K562 (cell line): ENCODE measurements around the gene UNC80. TPM values are rescaled to one million over a fixed set of nuclear protein-coding genes. Genes with fewer than 3 reads are reported as not detected.

Source experiments
- FOXA1 ChIP-seq: fragments of 450-650 bp; IDR thresholded peaks from 2 replicates; pipeline ENCODE4 v1.6.1; 2016; ENCODE audit warnings: mild to moderate bottlenecking, borderline replicate concordance
- HNRNPUL1 ChIP-seq: fragments of 200-400 bp; formaldehyde crosslinking; IDR thresholded peaks from 2 replicates; pipeline ENCODE4 v1.6.1; 2017; ENCODE audit warnings: low read length
- IRF1 ChIP-seq: sonication (generic); formaldehyde crosslinking; IDR thresholded peaks from 2 replicates; pipeline ENCODE4 v1.8.0; 2022; ENCODE audit warnings: missing genetic modification reagents, mild to moderate bottlenecking, borderline replicate concordance
- LEF1 ChIP-seq: fragments of 450-650 bp; IDR thresholded peaks from 2 replicates; pipeline ENCODE4 v1.6.1; 2016; ENCODE audit warnings: mild to moderate bottlenecking
- MEIS2 ChIP-seq: fragments of 450-650 bp; IDR thresholded peaks from 2 replicates; pipeline ENCODE4 v1.6.1; 2014; ENCODE audit warnings: mild to moderate bottlenecking; ENCODE audit not compliant: partially characterized antibody
- PHTF2 ChIP-seq: fragments of 250-450 bp; sonication (Bioruptor Pico); IDR thresholded peaks from 2 replicates; pipeline ENCODE4 v1.5.0; 2021; ENCODE audit warnings: mild to moderate bottlenecking
- RBBP5 ChIP-seq: fragments of 200-600 bp; sonication (generic); IDR thresholded peaks from 2 replicates; pipeline ENCODE4 v1.6.1; 2012; ENCODE audit warnings: borderline replicate concordance, mild to moderate bottlenecking, low read length, control low read depth, inconsistent platforms; ENCODE audit not compliant: insufficient read depth, poor library complexity, severe bottlenecking
- SFPQ ChIP-seq: fragments of 200-400 bp; formaldehyde crosslinking; IDR thresholded peaks from 2 replicates; pipeline ENCODE4 v1.6.1; 2017; ENCODE audit warnings: mild to moderate bottlenecking, low read depth, low read length, moderate library complexity
- XRCC4 ChIP-seq: IDR thresholded peaks from one replicate; pipeline ENCODE4 v1.6.1; 2011; ENCODE audit not compliant: insufficient read depth, insufficient read length; ENCODE audit errors: extremely low read depth
- ZFP36 ChIP-seq: fragments of 150-350 bp; IDR thresholded peaks from 2 replicates; pipeline ENCODE4 v1.6.1; 2018; ENCODE audit warnings: low read length, low read depth; ENCODE audit not compliant: partially characterized antibody
- ZNF354B ChIP-seq: fragments of 250-450 bp; sonication (Bioruptor Pico); IDR thresholded peaks from 2 replicates; pipeline ENCODE4 v1.4.0; 2020
- ZNF609 ChIP-seq: sonication (generic); formaldehyde crosslinking; IDR thresholded peaks from 2 replicates; pipeline ENCODE4 v1.8.1; 2023; ENCODE audit warnings: missing genetic modification reagents, mild to moderate bottlenecking, borderline replicate concordance
- polyA plus RNA-seq, 8 experiments: library from polyadenylated mRNA; depleted of rRNA in 4 of 8; stranded (reverse) in 5 of 8; unstranded in 3 of 8; fragments of >200 nt; fragmentation: Nextera tagmentation in 2 of 8; fragmentation: Illumina TruSeq in 1 of 8; extraction: Ambion mirVana in 2 of 8; extraction: Trizol in 1 of 8; gene quantifications; 2 replicates each; pipeline versions ENCODE4 v1.2.1 to v1.2.3, GENCODE V29; 2011 to 2014; ENCODE audit warnings: inconsistent platforms in 1 of 8, missing spikeins in 1 of 8
- total RNA-seq, 7 experiments: library from RNA; depleted of rRNA in 6 of 7; stranded (reverse); fragments of >200 nt in 6 of 7; fragmentation: Illumina TruSeq in 2 of 7; extraction: Trizol in 2 of 7; gene quantifications; 2 replicates each; pipeline versions ENCODE4 v1.2.1 to v1.2.3, GENCODE V29; 2011 to 2021; ENCODE audit warnings: low replicate concordance in 1 of 7

The UNC80 gene
- total and polyA plus RNA-seq, 9 of the 15 experiments (the other 6 are each of a cell fraction or from before 2014, with no cell fraction given), result under 0.01 to 0.04 (median 0.01) TPM; not detected in 5

DNA sequence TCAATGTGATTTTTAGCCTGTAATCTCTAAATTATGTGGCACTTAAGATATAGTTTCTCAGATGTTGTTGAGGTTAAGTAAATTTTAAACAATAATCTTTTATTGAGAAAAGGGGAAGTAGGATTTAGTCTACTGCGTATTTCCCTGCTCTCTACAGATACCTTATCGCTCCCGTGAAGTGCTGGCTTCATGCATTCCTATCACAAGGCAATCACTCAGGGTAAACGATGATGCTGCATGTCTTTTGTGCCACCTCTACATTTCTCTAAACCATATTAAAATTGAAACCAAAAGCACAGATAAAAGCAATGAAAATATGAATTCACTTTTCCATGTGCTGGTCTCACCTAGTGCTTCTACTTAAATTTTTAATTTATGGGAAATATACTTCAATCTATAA, 216.4 kb downstream of the UNC80 start (continued):
- TF ChIP-seq SFPQ (no peak), MEIS2 (peak; percentile 36), XRCC4 (no peak), FOXA1 (no peak), ZFP36 (no peak), PHTF2 (CRISPR knock-in tag) (no peak), RBBP5 (no peak), LEF1 (no peak; the same call in 1 of the 2 replicates), ZNF609 (CRISPR knock-in tag) (no peak), HNRNPUL1 (no peak), ZNF354B (CRISPR knock-in tag) (no peak), IRF1 (no peak)
- TF ChIP-seq, all 486 proteins: peak for 43
